AG04450 (cell line): Measurements from ENCODE around the gene THRB. TPM values are rescaled to one million over a fixed set of nuclear protein-coding genes. Genes with fewer than 3 reads are reported as not detected.

Experiments
- CTCF ChIA-PET: fragments of 300-600, 350-600 bp; formaldehyde crosslinking; extraction: SDS; loops from one replicate; lab custom pipeline; 2022; ENCODE audit warnings: antibody characterized with exemption, inconsistent platforms; lab: Charles Lee
- POLR2A ChIA-PET: fragments of 350-600 bp; formaldehyde crosslinking; extraction: SDS; loops from one replicate; lab custom pipeline; 2021; ENCODE audit warnings: antibody characterized with exemption, inconsistent platforms; lab: Yijun Ruan, JAX
- DNase-seq: peaks from one replicate; pipeline ENCODE4 v3.0.0-alpha.2; 2011; ENCODE audit warnings: low read depth, low spot score
- H3K27ac ChIP-seq: one replicate; pipeline ENCODE4 v1.5.1; 2012; ENCODE audit warnings: low read depth, low read length, control low read depth
- H3K27me3 ChIP-seq: one replicate; pipeline ENCODE4 v1.6.0; 2012; ENCODE audit warnings: low read length; ENCODE audit not compliant: control insufficient read depth, insufficient read depth
- H3K4me3 ChIP-seq: 2 replicates; pipeline ENCODE4 v1.5.1; 2011; ENCODE audit warnings: mild to moderate bottlenecking, low read depth, low read length, control low read depth
- H3K9me3 ChIP-seq: 2 replicates; pipeline ENCODE4 v1.5.1; 2012; ENCODE audit warnings: low read length; ENCODE audit not compliant: control insufficient read depth, insufficient read depth
- CTCF ChIP-seq: IDR thresholded peaks from 2 replicates; pipeline ENCODE4 v1.5.1; 2011; ENCODE audit warnings: low read depth, low read length, control low read depth, inconsistent platforms
- polyA plus RNA-seq: library from polyadenylated mRNA; depleted of rRNA; stranded (reverse); fragments of >200 nt; gene quantifications from 2 replicates; pipeline ENCODE4 v1.2.3, GENCODE V29; 2011

The THRB gene
- polyA plus RNA-seq, 1 experiment = 0.02 TPM

- no peak for DNase-seq
- H3K27ac ChIP-seq = no peak overlapping the region
- TF ChIP-seq CTCF = no peak
- CTCF ChIA-PET = no interaction called here
- POLR2A ChIA-PET = no interaction called here
- no peaks in the 10 kb centered on the region for H3K9me3 ChIP-seq
- H3K27me3 ChIP-seq = no peaks in the 10 kb centered on the region
- no peak overlapping the region for H3K4me3 ChIP-seq
Observed at GRCh38 chr3:24507776-24508422, 13.2 kb upstream of the THRB start.

- Histone ChIP-seq H3K27ac (no peak overlapping the region), H3K9me3 (no peaks in the 10 kb centered on the region), H3K4me3 (no peak overlapping the region), H3K27me3 (no peaks in the 10 kb centered on the region)
- ChIA-PET CTCF (no interaction called here), POLR2A (no interaction called here)
- DNase-seq = no peak
- TF ChIP-seq CTCF = no peak
Observed at GRCh38 chr3:24506966-24507775, 12.5 kb upstream of the THRB start.

GRCh38 chr3:24505691-24506550, 11.3 kb upstream of the THRB start:
- Histone ChIP-seq H3K27ac (no peak overlapping the region), H3K9me3 (no peaks in the 10 kb centered on the region), H3K4me3 (no peak overlapping the region), H3K27me3 (no peaks in the 10 kb centered on the region)
- ChIA-PET CTCF (no interaction called here), POLR2A (no interaction called here)
- no peak for TF ChIP-seq CTCF
- no peak for DNase-seq

GRCh38 chr3:24504772-24505171, 10.1 kb upstream of the THRB start:
- no peak for TF ChIP-seq CTCF
- Histone ChIP-seq H3K27me3 (no peaks in the 10 kb centered on the region), H3K9me3 (no peaks in the 10 kb centered on the region), H3K4me3 (no peak overlapping the region), H3K27ac (no peak overlapping the region)
- ChIA-PET CTCF (no interaction called here), POLR2A (no interaction called here)
- no peak for DNase-seq
